ENCODE results near the gene ROBO4.

GRCh38 chr11:124864176-124864891 is 33.3 kb downstream of the ROBO4 start:
- TF ChIP-seq CTCF (conservative IDR thresholded peaks at IDR 0.05) (no peak), ZFX (IDR thresholded peaks at IDR 0.05) (no peak)

Measured in C4-2B (cell line).